HG02970 (cell line): Measurements from ENCODE around the gene WNT11.

ENCODE experiments used
- ATAC-seq: cut with Tn5 transposase; IDR thresholded peaks from one replicate; pipeline ENCODE4 v1.9.1; 2021; ENCODE audit warnings: mild to moderate bottlenecking, moderate library complexity, moderate number of reproducible peaks; ENCODE audit not compliant: unreplicated experiment, low FRiP score

Gene WNT11

GRCh38 chr11:76239483-76240160, 33.3 kb upstream of the WNT11 start:
- ATAC-seq, result no peak

DNA sequence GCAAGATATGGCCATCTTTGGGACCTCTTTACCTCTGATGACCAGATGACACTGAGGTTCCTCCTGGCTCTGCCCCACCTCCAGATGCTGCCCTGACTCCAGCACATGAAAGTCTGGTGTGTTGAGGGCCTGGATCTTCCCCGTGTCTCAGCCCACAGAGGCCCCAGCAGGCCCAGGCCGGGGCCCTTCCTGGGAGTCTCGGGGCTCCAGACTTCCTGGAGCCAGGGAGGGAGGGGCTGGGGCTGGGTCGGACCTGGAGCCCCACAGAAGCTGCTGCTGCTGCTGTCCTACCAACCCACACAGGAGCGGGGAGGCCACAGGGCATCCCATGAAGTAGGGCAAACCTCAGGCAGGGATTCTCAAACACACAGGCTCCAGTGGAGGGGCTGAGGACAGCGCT, 32.2 kb upstream of the WNT11 start:
- no peak for ATAC-seq

GRCh38 chr11:76237914-76238313, 31.6 kb upstream of the WNT11 start:
- ATAC-seq, result no peak

GRCh38 chr11:76237000-76237649, 30.8 kb upstream of the WNT11 start:
- ATAC-seq, result no peak

DNA sequence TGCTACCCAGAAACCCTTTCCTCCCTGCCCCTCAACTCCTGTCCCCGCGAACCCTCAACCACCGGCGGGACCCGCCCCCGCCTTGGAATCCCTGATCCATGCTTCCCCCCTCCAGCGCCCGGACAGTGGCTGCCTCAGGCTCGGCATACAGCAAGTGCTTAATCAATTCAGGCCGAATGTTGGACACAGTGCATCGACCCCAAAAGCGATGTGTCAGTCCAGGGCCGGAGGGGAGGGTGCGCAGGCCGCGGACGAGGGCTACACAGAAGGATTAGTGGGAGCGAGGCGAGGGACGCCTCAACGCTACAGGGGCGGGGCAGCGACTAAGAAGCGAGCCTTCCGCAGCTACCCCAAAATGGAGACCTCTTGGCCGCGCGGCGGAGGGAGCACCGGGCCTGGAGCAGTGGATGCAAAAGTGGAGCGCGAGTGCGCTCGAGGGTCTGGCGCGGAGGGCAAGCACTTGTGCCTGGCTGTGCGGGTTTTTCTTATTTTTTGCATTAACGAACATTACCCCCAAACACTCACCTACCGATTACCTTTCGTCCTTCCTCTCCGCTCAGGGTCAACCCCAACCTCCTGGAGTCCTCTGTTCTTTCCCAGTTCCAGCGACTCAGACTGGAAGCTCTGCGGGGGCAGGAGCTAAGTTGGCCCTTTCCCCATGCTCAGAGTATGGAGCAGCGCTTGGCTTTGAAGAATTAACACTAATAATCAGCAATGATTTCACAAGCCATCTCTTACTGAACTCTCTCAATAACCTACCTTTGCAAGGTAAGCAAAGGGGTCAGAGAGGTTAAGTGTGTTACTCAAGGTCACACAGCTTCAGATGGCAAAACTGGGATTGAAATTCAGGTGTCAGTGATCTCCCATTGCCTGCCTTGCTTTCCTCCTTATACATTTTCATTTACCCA, 30.0 kb upstream of the WNT11 start:
- ATAC-seq, result peak; percentile 13

DNA sequence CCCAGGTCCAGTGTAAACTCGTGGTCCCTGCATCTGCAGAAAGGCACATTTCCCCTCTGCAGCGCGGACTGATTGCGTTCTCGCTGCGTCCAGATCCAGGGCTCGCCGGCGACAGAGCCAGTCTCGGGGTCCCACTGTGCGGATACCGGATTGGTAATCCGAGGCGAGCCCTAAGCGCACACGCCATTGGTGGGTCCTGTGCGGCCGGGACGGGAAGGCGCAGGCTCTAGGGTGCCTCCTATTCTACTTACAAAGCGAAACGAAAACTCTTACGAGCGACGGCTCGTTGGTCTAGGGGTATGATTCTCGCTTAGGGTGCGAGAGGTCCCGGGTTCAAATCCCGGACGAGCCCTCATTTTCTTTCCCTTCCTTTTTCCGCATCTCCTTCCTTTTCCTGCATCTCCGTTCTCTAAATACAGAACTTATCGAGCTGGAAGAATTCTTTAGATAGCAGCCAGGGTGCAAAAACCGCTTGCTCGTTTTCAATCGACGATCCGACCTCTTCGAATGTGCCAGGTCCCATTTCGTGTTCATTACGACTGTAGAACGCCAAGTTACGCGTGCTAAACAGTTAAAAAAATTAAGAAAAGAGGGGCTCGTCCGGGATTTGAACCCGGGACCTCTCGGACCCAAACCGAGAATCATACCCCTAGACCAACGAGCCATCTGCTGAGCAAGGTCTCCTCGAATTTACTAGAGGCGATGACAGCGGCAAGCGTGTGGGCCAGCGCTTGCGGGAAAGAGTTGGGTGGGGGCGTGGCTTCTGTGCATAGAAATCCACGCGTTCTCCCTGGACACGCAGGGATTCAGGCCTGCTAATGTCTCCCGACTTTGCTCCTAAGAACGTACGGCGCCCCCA, 29.2 kb upstream of the WNT11 start:
- ATAC-seq, result peak; percentile 81

DNA sequence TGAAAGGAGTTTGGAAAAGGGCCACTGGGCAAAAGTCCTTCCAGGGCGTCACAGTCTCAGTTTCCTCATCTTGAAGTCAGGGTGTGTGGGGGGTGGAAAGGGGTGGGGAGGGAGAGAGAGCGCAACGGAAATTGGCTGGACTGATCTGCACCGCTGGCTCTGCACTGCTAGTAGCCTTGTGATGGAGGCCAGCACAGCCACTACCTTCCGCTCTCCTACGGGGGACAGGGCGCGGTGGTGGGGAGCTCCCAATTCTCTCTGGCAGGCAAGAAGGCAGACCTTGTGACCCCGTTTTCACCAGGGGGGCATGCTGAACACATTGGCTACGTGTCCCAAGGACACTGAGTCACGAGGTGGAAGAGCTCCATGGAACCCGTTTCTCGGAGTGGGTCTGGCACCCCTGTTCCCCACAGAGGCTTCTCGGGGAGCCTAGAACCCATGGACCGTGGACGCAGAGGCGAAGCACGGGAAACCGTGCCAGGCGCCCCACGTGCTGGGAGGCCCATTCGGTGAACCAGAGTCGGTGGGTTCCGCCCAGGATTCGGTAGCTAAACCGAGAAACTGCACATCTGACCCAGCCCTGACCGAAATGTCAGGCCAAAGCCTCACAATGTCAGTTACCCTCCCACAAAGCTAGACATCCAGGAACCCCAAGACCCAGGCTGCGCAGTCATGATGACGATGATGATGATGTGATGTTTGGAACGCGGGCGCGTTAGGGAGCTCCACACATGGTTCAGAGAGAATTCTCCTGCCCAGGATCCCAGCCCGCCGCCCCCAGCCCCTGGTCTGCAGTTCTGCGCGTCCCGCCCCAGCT, 28.3 kb upstream of the WNT11 start:
- ATAC-seq, result no peak

DNA sequence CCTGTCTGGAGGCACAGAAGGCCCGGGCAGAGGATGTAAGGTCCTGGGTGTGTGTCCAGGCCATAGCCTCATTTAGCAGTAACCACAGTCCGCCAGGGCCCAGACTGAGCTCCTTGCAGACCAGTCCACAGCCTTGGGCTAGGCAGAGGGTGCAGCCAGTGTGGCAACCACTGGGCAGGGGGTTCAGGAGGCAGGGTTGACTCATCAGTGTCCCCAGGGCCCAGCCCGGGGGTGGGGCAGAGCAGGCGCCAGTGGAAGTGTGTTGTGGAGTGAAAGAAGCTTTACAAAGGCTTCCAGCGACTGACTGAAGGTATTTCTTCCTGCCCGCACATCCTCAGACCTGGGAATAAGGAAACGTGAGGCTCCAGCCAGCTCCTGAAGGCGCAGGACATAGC, 27.7 kb upstream of the WNT11 start:
- no peak for ATAC-seq

- no peak for ATAC-seq
These were observed 27.1 kb upstream of the WNT11 start for GRCh38 chr11:76233196-76233921.

GRCh38 chr11:76232026-76232665, 25.8 kb upstream of the WNT11 start:
- no peak for ATAC-seq

DNA sequence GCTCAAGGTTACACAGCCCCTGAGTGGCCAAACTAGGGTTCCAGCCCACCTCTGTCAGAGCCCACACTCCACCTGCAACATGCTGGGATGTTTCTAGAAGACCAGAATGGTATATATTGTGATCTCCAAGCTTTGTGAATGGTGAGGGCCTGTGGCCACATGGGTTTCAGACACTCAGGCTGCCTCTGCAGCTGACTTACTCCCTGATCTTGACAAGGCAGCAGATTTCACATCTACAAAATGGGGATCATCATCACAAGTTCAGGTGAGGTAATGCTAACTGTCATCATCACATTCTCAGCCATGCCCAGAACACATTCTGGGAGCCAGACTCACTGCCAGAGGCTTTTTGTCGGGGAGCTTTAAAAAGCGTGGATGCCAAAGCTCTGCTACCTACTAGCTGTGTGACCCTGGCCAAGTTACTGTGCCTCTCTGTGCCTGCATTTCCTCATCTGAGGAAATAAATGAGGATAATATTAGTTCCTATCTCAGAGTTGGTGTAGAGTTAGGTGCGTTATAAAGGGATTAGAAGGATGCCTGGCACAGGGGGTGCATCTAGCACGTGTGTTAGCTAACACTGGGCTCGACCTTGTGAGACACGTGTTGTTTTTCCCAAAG, 24.9 kb upstream of the WNT11 start:
- no peak for ATAC-seq

DNA sequence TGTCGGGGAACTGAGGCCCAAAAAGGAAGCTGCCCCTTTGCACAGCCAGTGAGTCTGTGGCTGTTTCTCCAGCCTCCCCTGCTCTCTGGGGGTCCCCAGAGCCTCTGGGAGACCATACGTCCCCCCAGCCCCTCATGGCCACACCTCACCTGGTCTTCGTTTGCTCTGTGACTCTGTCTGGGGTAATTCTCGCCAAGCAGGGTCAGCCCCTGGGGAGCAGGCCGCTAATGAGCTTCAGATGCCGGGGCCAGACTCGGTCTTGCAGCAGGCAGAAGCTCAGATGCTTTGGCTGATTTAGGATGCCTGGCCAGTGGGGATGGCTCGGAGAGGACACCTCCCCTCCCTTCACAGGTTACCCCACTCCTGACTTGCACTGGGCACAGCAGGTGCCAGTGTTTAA, 24.1 kb upstream of the WNT11 start:
- no peak for ATAC-seq

DNA sequence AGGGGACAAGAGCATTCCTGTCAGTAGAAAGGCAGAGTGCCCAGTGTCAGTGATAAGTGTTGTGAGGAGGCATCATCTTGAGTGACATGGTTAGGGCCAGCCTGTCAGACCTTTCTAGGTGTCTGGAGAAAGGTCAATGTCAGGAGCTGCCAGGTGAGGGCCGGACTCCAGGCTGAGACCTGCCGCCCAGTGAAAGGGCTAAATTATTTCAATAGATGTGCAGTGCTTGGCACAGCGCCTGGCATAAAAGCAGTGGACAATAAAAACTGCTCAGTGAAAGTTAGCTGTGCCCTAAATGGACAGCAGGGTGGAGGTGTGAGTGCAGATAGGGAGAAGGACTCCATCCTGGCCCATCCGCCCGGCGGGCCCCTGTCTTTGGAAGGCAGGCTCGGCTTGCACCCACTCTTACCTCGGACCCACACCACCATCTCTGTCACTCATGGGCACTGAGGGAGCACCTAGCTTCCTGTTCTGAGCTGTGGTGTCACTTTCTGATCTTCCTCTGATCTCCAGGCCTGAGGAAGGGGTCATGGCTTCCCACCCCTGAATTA, 23.5 kb upstream of the WNT11 start:
- ATAC-seq, result no peak

- no peak for ATAC-seq
These were observed 22.5 kb upstream of the WNT11 start for GRCh38 chr11:76228875-76229149.

- no peak for ATAC-seq
These were observed 22.0 kb upstream of the WNT11 start for GRCh38 chr11:76228071-76228874.

GRCh38 chr11:76226626-76227025, 20.3 kb upstream of the WNT11 start:
- ATAC-seq, result no peak

DNA sequence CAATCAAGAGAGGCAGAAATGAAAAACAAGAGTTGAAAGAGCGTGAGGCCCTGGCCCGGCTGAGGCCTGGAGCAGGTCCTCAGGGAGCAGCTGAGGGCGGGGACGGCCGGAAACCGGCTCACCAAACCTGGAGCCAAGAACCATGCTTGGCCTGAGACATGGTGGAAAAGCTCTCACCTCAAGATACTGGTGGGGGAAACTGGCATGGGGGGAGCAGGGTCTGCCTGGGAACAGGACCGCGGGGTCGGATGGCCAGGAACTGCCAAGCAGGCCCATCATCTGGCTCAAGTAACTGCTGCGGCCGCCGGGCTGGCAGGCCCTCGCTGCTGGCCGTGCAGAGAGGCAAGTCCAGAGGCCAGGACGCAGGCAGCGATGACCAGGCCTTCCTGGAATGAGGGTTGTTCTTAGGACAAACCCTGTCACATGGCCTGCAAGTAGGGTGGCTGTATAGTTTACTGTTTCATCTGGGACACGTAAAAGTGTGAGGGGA, 18.9 kb upstream of the WNT11 start:
- no peak for ATAC-seq
